ENCODE results near the gene HDGF.
A peak's percentile ranks its signal among the peaks of the same experiment; 100 is the strongest.

DNA sequence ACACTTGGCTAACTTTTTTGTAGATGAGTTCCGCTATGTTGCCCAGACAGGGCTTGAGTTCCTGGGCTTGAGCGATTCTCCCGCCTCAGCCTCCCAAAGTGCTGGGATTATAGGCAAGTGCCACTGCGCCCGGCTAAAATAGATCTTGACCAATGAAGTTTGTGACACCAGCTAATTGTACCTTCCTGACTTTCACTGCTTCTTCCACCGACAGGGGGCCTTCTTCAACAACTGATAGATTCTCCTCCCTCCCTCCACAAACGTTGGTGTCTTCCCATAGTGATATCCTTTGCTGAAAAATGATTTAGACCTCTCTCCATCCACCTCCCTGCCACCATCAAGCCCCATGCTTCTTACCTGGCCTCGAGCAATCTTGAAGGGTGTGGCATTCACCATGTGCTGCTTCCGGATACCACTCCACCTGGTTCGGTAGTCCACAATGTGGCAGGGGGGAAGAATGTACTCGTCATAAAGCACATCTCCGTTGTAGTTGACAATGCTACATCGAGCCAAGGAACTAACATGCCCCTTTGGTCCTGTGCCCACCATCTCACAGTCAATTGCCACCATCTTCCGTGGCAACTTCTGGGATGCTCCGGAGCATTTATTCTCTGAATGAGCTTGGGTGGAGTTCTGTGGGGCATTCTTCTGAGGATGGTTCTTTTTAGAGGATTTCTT lies 24.8 kb downstream of the HDGF start:
- TF ChIP-seq, protein P1, sequence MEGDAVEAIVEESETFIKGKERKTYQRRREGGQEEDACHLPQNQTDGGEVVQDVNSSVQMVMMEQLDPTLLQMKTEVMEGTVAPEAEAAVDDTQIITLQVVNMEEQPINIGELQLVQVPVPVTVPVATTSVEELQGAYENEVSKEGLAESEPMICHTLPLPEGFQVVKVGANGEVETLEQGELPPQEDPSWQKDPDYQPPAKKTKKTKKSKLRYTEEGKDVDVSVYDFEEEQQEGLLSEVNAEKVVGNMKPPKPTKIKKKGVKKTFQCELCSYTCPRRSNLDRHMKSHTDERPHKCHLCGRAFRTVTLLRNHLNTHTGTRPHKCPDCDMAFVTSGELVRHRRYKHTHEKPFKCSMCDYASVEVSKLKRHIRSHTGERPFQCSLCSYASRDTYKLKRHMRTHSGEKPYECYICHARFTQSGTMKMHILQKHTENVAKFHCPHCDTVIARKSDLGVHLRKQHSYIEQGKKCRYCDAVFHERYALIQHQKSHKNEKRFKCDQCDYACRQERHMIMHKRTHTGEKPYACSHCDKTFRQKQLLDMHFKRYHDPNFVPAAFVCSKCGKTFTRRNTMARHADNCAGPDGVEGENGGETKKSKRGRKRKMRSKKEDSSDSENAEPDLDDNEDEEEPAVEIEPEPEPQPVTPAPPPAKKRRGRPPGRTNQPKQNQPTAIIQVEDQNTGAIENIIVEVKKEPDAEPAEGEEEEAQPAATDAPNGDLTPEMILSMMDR (IDR thresholded peaks at IDR 0.05; ENCODE audit: low read length) = peak; percentile 76
- TF ChIP-seq EZH2 (IDR thresholded peaks at IDR 0.05; ENCODE audit: borderline replicate concordance, low read length) = no peak
